Measurements from ENCODE around the gene COG3. TPM values are rescaled to one million over a fixed set of nuclear protein-coding genes. Genes with fewer than 3 reads are reported as not detected.

COG3 gene
- total RNA-seq, 4 donors from 2014 or later = 10.4 to 20.3 (median 17.8) TPM

GRCh38 chr13:45519493-45519892 is 54.8 kb downstream of the COG3 start:
- DNase-seq = no peak
- Histone ChIP-seq H3K27ac (no peak overlapping the region), H3K9me3 (no peaks in the 10 kb centered on the region), H3K36me3 (peaks cover 0 to 66% of the 10 kb centered on the region in 2 donors), H3K27me3 (no peaks in the 10 kb centered on the region), H3K4me1 (no peaks in the 10 kb centered on the region), H3K4me3 (no peak overlapping the region)
- no peak for ATAC-seq
- in situ Hi-C loops (cut with MboI; ENCODE audit: low sequenced_read_pairs in 4 of 4) = loop anchor here in 2 of 4 donors (25.0 kb wide), 3 partner anchors 482 to 643 kb away; no protein-coding TSS in a partner anchor
- TF ChIP-seq POLR2A (IDR thresholded peaks at IDR 0.05) (no peak), CTCF (IDR thresholded peaks at IDR 0.05 in 4 of 5, conservative IDR thresholded peaks at IDR 0.05 in 1 of 5) (no peak)
- intact Hi-C loops (cut with DNase I; ENCODE audit: low total_unique reads) = no loop called here

- Histone ChIP-seq H3K9me3 (no peaks in the 10 kb centered on the region), H3K4me1 (no peaks in the 10 kb centered on the region), H3K4me3 (no peak overlapping the region), H3K27ac (no peak overlapping the region), H3K36me3 (peaks cover 0 to 60% of the 10 kb centered on the region in 2 donors), H3K27me3 (no peaks in the 10 kb centered on the region)
- intact Hi-C loops (cut with DNase I; ENCODE audit: low total_unique reads) = no loop called here
- in situ Hi-C loops (cut with MboI; ENCODE audit: low sequenced_read_pairs in 4 of 4) = loop anchor here in 2 of 4 donors (25.0 kb wide), 3 partner anchors 484 to 641 kb away; no protein-coding TSS in a partner anchor
- ATAC-seq (no peak), DNase-seq (no peak)
- TF ChIP-seq POLR2A (IDR thresholded peaks at IDR 0.05) (no peak), CTCF (IDR thresholded peaks at IDR 0.05 in 4 of 5, conservative IDR thresholded peaks at IDR 0.05 in 1 of 5) (no peak)
These were observed 56.6 kb downstream of the COG3 start for GRCh38 chr13:45521297-45521696.

GRCh38 chr13:45522571-45522970 is 57.8 kb downstream of the COG3 start:
- ATAC-seq (no peak), DNase-seq (no peak)
- intact Hi-C loops (cut with DNase I; ENCODE audit: low total_unique reads) = no loop called here
- Histone ChIP-seq H3K36me3 (peaks cover 0 to 49% of the 10 kb centered on the region in 2 donors), H3K27me3 (no peaks in the 10 kb centered on the region), H3K9me3 (no peaks in the 10 kb centered on the region), H3K4me1 (no peaks in the 10 kb centered on the region), H3K4me3 (no peak overlapping the region), H3K27ac (no peak overlapping the region)
- no peak for TF ChIP-seq CTCF (IDR thresholded peaks at IDR 0.05 in 4 of 5, conservative IDR thresholded peaks at IDR 0.05 in 1 of 5)
- TF ChIP-seq POLR2A (IDR thresholded peaks at IDR 0.05) = no peak
- in situ Hi-C loops (cut with MboI; ENCODE audit: low sequenced_read_pairs in 4 of 4) = loop anchor here in 2 of 4 donors (25.0 kb wide), 3 partner anchors 485 to 640 kb away; no protein-coding TSS in a partner anchor

GRCh38 chr13:45527699-45528462 is 63.1 kb downstream of the COG3 start:
- ATAC-seq (no peak), DNase-seq (no peak)
- H3K4me3 ChIP-seq = no peak overlapping the region
- TF ChIP-seq CTCF (IDR thresholded peaks at IDR 0.05 in 4 of 5, conservative IDR thresholded peaks at IDR 0.05 in 1 of 5) (no peak), POLR2A (IDR thresholded peaks at IDR 0.05) (no peak)
- H3K27ac ChIP-seq = no peak overlapping the region
- intact Hi-C loops (cut with DNase I; ENCODE audit: low total_unique reads) (no loop called here), in situ Hi-C loops (cut with MboI; ENCODE audit: low sequenced_read_pairs in 4 of 4) (no loop called here)
- H3K4me1 ChIP-seq = no peaks in the 10 kb centered on the region
- H3K27me3 ChIP-seq = no peaks in the 10 kb centered on the region
- peaks cover 0 to 59% of the 10 kb centered on the region in 2 donors for H3K36me3 ChIP-seq
- H3K9me3 ChIP-seq = no peaks in the 10 kb centered on the region

Measured in gastrocnemius medialis (tissue), 4 donors.